Activated T-helper 1 cell treated with anti-CD3 and anti-CD28 coated beads, Interleukin-2, amount 50 U/mL, for 16 hours (primary cell): ENCODE measurements around the gene NUP93.

Source experiments
- DNase-seq, 2 donors: peaks; one replicate each; pipeline ENCODE4 v3.0.0-alpha.2; 2020; ENCODE audit warnings: low read depth in 1 of 2, low spot score in 1 of 2

NUP93 gene

GRCh38 chr16:56812884-56813283, 83.0 kb downstream of the NUP93 start:
- no peak for DNase-seq

GRCh38 chr16:56814537-56815432, 84.9 kb downstream of the NUP93 start:
- no peak for DNase-seq

- no peak for DNase-seq
Observed at GRCh38 chr16:56815721-56816120, 85.8 kb downstream of the NUP93 start.

- DNase-seq, result no peak
Observed at GRCh38 chr16:56817056-56817455, 87.1 kb downstream of the NUP93 start.

GRCh38 chr16:56817938-56818337, 88.0 kb downstream of the NUP93 start:
- no peak for DNase-seq

- DNase-seq, result no peak
Observed at GRCh38 chr16:56823081-56823733, 93.3 kb downstream of the NUP93 start.

GRCh38 chr16:56824331-56824730, 94.4 kb downstream of the NUP93 start:
- DNase-seq, result no peak

- no peak for DNase-seq
Observed at GRCh38 chr16:56824804-56825203, 94.9 kb downstream of the NUP93 start.

- no peak for DNase-seq
Observed at GRCh38 chr16:56825826-56826225, 95.9 kb downstream of the NUP93 start.

GRCh38 chr16:56828647-56829046, 98.7 kb downstream of the NUP93 start:
- DNase-seq, result no peak

GRCh38 chr16:56830669-56831068, 100.7 kb downstream of the NUP93 start:
- no peak for DNase-seq

- no peak for DNase-seq
Observed at GRCh38 chr16:56832768-56833167, 102.8 kb downstream of the NUP93 start.

- no peak for DNase-seq
Observed at GRCh38 chr16:56833243-56833970, 103.5 kb downstream of the NUP93 start.

- DNase-seq, result no peak
Observed at GRCh38 chr16:56835320-56835719, 105.4 kb downstream of the NUP93 start.

- no peak for DNase-seq
Observed at GRCh38 chr16:56836410-56837230, 106.7 kb downstream of the NUP93 start.

- no peak for DNase-seq
Observed at GRCh38 chr16:56838622-56839337, 108.9 kb downstream of the NUP93 start.

GRCh38 chr16:56841233-56841632, 111.3 kb downstream of the NUP93 start:
- DNase-seq, result no peak

- no peak for DNase-seq
Observed at GRCh38 chr16:56841659-56842058, 111.7 kb downstream of the NUP93 start.

GRCh38 chr16:56842133-56842532, 112.2 kb downstream of the NUP93 start:
- no peak for DNase-seq

- no peak for DNase-seq
Observed at GRCh38 chr16:56844056-56844455, 114.1 kb downstream of the NUP93 start.
